B cell (primary cell): ENCODE data around the gene ZNF831. TPM values are rescaled to one million over a fixed set of nuclear protein-coding genes. Genes with fewer than 3 reads are reported as not detected.

Source experiments
- ATAC-seq: fragments of 200-7000 bp; cut with Tn5 transposase; one replicate; pipeline ENCODE4 v1.10.0; 2021; ENCODE audit warnings: low read depth, mild to moderate bottlenecking, moderate number of reproducible peaks, moderate library complexity
- CTCF ChIA-PET: fragments of 350-600 bp; sonication (Branson Sonifier 250); formaldehyde crosslinking; loops from one replicate; lab custom pipeline; 2021; ENCODE audit warnings: antibody characterized with exemption, inconsistent platforms; lab: Charles Lee
- POLR2A ChIA-PET: fragments of 350-600 bp; sonication (Branson Sonifier 250); formaldehyde crosslinking; loops from one replicate; lab custom pipeline; 2021; ENCODE audit warnings: antibody characterized with exemption; lab: Charles Lee
- DNase-seq: peaks from one replicate; pipeline ENCODE4 v3.0.0; 2013
- H2AFZ ChIP-seq: 2 replicates; pipeline ENCODE4 v1.6.1; 2012; ENCODE audit warnings: mild to moderate bottlenecking, low read depth, low read length; ENCODE audit not compliant: insufficient read depth, poor library complexity, severe bottlenecking
- H3K27ac ChIP-seq, 2 donors: 1 replicate in 1 of 2; 2 replicates in 1 of 2; pipeline ENCODE4 v1.5.1; 2012 to 2013; ENCODE audit warnings: low read length in 2 of 2, mild to moderate bottlenecking in 2 of 2, moderate library complexity in 1 of 2
- H3K27me3 ChIP-seq, 4 experiments: fragments of 200-600 bp in 1 of 4; sonication (generic) in 1 of 4; replicated peaks in 1 of 4; 1 replicate in 2 of 4; 2 replicates in 2 of 4; pipeline versions ENCODE4 v1.6.1 to v1.7.0; 2013 to 2016; ENCODE audit warnings: low read length in 3 of 4, mild to moderate bottlenecking in 2 of 4, mixed read lengths in 1 of 4, moderate library complexity in 1 of 4; ENCODE audit not compliant: insufficient read depth in 4 of 4, control insufficient read depth in 3 of 4; ENCODE audit errors: control extremely low read depth in 1 of 4
- H3K36me3 ChIP-seq, 2 experiments: replicated peaks in 1 of 2; 1 replicate in 1 of 2; 2 replicates in 1 of 2; pipeline versions ENCODE4 v1.6.1 to v1.7.1; 2013; ENCODE audit warnings: low read length in 1 of 2; ENCODE audit not compliant: insufficient read depth in 2 of 2, control insufficient read depth in 1 of 2; ENCODE audit errors: control extremely low read depth in 1 of 2, extremely low read depth in 1 of 2
- H3K4me1 ChIP-seq, 2 donors: fragments of 200-600 bp in 1 of 2; sonication (generic) in 1 of 2; 1 replicate in 1 of 2; 2 replicates in 1 of 2; pipeline versions ENCODE4 v1.5.1 to v1.6.1; 2013 to 2017; ENCODE audit warnings: low read length in 2 of 2; ENCODE audit not compliant: control insufficient read depth in 2 of 2, insufficient read depth in 2 of 2
- H3K4me2 ChIP-seq: replicated peaks from 2 replicates; pipeline ENCODE3; 2012; ENCODE audit warnings: mild to moderate bottlenecking, low read depth, low read length; ENCODE audit not compliant: poor library complexity, severe bottlenecking
- H3K4me3 ChIP-seq, 5 experiments: fragments of 200-600 bp in 1 of 5; sonication (generic) in 1 of 5; 1 replicate in 3 of 5; 2 replicates in 2 of 5; pipeline versions ENCODE4 v1.5.1 to v1.7.0; 2011 to 2016; ENCODE audit warnings: low read length in 4 of 5, mild to moderate bottlenecking in 4 of 5, low read depth in 2 of 5, control low read depth in 1 of 5, moderate library complexity in 1 of 5; ENCODE audit not compliant: insufficient read depth in 1 of 5; ENCODE audit errors: control extremely low read depth in 1 of 5, extremely low read depth in 1 of 5
- H3K79me2 ChIP-seq: fragments of 200-600 bp; sonication (generic); one replicate; pipeline ENCODE4 v1.6.0; 2016; ENCODE audit warnings: low read length; ENCODE audit not compliant: control insufficient read depth, insufficient read depth
- H3K9ac ChIP-seq: fragments of 200-600 bp; sonication (generic); 2 replicates; pipeline ENCODE4 v1.6.1; 2017; ENCODE audit warnings: mild to moderate bottlenecking, low read length, moderate library complexity
- H3K9me3 ChIP-seq, 3 donors: one replicate each; pipeline versions ENCODE4 v1.6.1 to v1.7.1; 2013; ENCODE audit warnings: low read length in 2 of 3; ENCODE audit not compliant: control insufficient read depth in 2 of 3, insufficient read depth in 1 of 3; ENCODE audit errors: control extremely low read depth in 1 of 3
- H4K20me1 ChIP-seq: 2 replicates; pipeline ENCODE4 v1.6.0; 2012; ENCODE audit warnings: mild to moderate bottlenecking, low read length; ENCODE audit not compliant: insufficient read depth, control insufficient read depth, poor library complexity, severe bottlenecking
- H3K27ac Mint-ChIP-seq: one replicate; pipeline ENCODE4 v1.8.0; 2021; ENCODE audit warnings: mixed read lengths
- H3K27me3 Mint-ChIP-seq: one replicate; pipeline ENCODE4 v1.8.0; 2021; ENCODE audit warnings: mixed read lengths
- H3K4me1 Mint-ChIP-seq: one replicate; pipeline ENCODE4 v1.8.0; 2021; ENCODE audit warnings: mixed read lengths
- H3K4me3 Mint-ChIP-seq: one replicate; pipeline ENCODE4 v1.8.0; 2021; ENCODE audit warnings: mixed read lengths
- H3K9me3 Mint-ChIP-seq: one replicate; pipeline ENCODE4 v1.8.0; 2022; ENCODE audit warnings: mixed read lengths; ENCODE audit not compliant: insufficient read depth
- EZH2 ChIP-seq: IDR thresholded peaks from 2 replicates; pipeline ENCODE4 v1.6.1; 2012; ENCODE audit warnings: borderline replicate concordance, low read depth, mild to moderate bottlenecking, moderate library complexity, low read length; ENCODE audit not compliant: insufficient read depth, poor library complexity, severe bottlenecking
- WGBS: methylation state at CpG from one replicate; pipeline ENCODE4 v1.1.5; 2013; ENCODE audit warnings: missing lambda C conversion rate; ENCODE audit not compliant: insufficient coverage; 5-methylcytosine and 5-hydroxymethylcytosine counted together
- intact Hi-C: fragments of 100-400 bp; cut with micrococcal nuclease; formaldehyde crosslinking; loops from one replicate; pipeline ENCODE4 v1.10.0; 2022
- polyA plus RNA-seq: library from polyadenylated mRNA; depleted of rRNA; stranded (reverse); fragments of >200 nt; gene quantifications from 2 replicates; pipeline ENCODE4 v1.2.3, GENCODE V29; 2012
- total RNA-seq, 2 donors: library from RNA; stranded (reverse); fragments of 120-200 nt in 1 of 2; gene quantifications; 1 replicate in 1 of 2; 2 replicates in 1 of 2; pipeline versions ENCODE4 v1.2.3 to v1.2.4, GENCODE V29; 2013 to 2022
- TF ChIP-seq, protein P1 (sequence below): fragments of 200-600 bp; IDR thresholded peaks from one replicate; pipeline ENCODE4 v1.8.0; 2022; ENCODE audit warnings: antibody characterized with exemption, mild to moderate bottlenecking

The ZNF831 gene
- total and polyA plus RNA-seq, 2 donors (not counting 1 experiment from before 2014, with no cell fraction given): 1.7 to 14.1 TPM

DNA sequence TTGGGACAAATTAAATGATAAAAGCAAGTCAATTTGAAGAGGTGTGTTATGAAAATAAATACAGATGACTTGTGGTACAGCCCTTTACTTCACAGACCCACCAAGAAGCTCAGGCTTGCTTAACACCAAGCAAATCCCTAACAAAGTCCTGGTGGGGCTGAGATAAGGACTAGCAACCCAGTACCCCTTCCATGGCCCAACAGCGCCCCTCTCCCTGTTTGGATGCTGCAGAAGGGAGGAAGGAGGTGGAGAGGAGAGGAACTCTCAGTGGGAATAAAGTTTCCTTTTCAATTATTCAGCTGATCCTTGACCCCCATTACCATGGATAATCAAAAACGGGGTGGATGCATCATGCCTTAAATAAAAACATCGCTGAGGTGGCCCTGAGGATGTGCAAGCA lies 4.5 kb upstream of the ZNF831 start:
- TF ChIP-seq, protein P1, sequence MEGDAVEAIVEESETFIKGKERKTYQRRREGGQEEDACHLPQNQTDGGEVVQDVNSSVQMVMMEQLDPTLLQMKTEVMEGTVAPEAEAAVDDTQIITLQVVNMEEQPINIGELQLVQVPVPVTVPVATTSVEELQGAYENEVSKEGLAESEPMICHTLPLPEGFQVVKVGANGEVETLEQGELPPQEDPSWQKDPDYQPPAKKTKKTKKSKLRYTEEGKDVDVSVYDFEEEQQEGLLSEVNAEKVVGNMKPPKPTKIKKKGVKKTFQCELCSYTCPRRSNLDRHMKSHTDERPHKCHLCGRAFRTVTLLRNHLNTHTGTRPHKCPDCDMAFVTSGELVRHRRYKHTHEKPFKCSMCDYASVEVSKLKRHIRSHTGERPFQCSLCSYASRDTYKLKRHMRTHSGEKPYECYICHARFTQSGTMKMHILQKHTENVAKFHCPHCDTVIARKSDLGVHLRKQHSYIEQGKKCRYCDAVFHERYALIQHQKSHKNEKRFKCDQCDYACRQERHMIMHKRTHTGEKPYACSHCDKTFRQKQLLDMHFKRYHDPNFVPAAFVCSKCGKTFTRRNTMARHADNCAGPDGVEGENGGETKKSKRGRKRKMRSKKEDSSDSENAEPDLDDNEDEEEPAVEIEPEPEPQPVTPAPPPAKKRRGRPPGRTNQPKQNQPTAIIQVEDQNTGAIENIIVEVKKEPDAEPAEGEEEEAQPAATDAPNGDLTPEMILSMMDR: no peak
- no peak for TF ChIP-seq EZH2
- Mint-ChIP-seq H3K9me3 (no peaks in the 10 kb centered on the region), H3K4me3 (peak overlapping the region; percentile 66), H3K27ac (no peak overlapping the region), H3K27me3 (peaks cover 3% of the 10 kb centered on the region), H3K4me1 (peaks cover 53% of the 10 kb centered on the region)
- intact Hi-C loops: no loop called here
- H3K4me2 ChIP-seq: peak overlapping the region; percentile 56
- DNase-seq (no peak), ATAC-seq (no peak)
- peak overlapping the region; percentile 6 for H3K9ac ChIP-seq
- peak overlapping the region; percentile 52 for H2AFZ ChIP-seq
- no peaks in the 10 kb centered on the region for H3K36me3 ChIP-seq
- H3K4me3 ChIP-seq: no peak overlapping the region
- CTCF ChIA-PET: interaction anchor here (0.8 to 2.3 kb wide), 4 partner anchors 23 to 72 kb away, joined by 3 to 6 read pairs (median 5); no protein-coding TSS in a partner anchor
- POLR2A ChIA-PET: no interaction called here
- H3K9me3 ChIP-seq: no peaks in the 10 kb centered on the region
- WGBS: 52% methylated on average over 2 of the region's 3 CpGs
- peaks cover 44% of the 10 kb centered on the region for H3K79me2 ChIP-seq
- no peaks in the 10 kb centered on the region for H4K20me1 ChIP-seq
- no peak overlapping the region for H3K27ac ChIP-seq
- peaks cover 45 to 46% of the 10 kb centered on the region in 2 donors for H3K4me1 ChIP-seq
- no peaks in the 10 kb centered on the region for H3K27me3 ChIP-seq

DNA sequence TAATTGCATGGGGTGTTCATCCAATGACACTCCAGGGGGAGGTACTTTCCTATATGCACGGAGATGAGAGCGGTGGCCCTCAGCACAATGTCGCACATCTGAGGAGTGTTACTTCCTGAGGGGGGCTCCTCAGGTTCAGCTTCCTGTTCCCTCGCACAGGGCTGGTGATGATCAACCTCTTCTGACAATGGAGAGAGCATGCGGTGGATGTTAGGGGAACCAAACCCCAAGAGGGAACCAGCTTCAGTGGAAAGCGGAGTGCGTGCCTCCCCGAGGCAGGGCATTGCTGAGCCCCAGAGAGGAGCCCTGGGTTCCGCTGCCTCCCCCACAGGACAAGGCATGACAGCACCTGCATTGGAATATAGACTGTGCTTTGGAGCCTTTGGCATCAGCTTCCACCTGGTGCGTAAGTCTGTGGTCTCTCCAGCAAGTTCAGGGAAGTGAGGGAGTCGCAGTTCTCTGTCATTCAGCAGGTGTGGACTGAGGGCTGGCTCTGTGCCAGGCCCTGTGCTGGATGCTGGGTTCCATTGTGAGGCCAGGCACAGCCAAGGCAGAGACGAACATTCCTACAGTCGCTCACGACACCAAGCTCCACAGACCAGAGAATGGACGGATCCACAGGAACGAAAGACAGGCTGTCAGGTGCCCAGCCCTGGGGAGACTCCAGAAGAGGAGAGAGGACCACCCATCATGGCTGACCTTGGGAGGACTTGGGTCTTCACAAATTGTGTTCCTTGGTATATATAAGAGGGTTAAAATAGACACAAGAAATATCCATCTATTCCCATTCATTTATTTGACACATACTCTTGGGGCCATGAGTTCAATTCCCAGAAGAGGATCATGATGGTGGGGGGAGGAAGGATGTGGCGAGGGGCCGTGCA lies 3.9 kb upstream of the ZNF831 start:
- no peak for TF ChIP-seq EZH2
- TF ChIP-seq, protein P1: no peak
- H3K4me3 ChIP-seq: peak overlapping the region in 2 of 5 experiments; percentile 19 to 30
- ChIA-PET POLR2A (no interaction called here), CTCF (interaction anchor here (0.7 to 2.3 kb wide), 5 partner anchors 23 to 72 kb away, joined by 3 to 6 read pairs (median 5); no protein-coding TSS in a partner anchor)
- peak overlapping the region; percentile 6 for H3K9ac ChIP-seq
- H3K9me3 Mint-ChIP-seq: no peaks in the 10 kb centered on the region
- H3K4me2 ChIP-seq: peak overlapping the region; percentile 56
- DNase-seq (peak; percentile 57), ATAC-seq (peak; percentile 34)
- WGBS: 33% methylated on average over 13 of the region's 18 CpGs
- peaks cover 58% of the 10 kb centered on the region for H3K4me1 Mint-ChIP-seq
- H3K36me3 ChIP-seq: no peaks in the 10 kb centered on the region
- H3K9me3 ChIP-seq: no peaks in the 10 kb centered on the region
- peak overlapping the region; percentile 66 for H3K4me3 Mint-ChIP-seq
- H4K20me1 ChIP-seq: no peaks in the 10 kb centered on the region
- H3K27ac ChIP-seq: no peak overlapping the region
- H3K27me3 Mint-ChIP-seq: peaks cover 3% of the 10 kb centered on the region
- H3K4me1 ChIP-seq: peaks cover 51 to 53% of the 10 kb centered on the region in 2 donors
- peak overlapping the region; percentile 59 for H3K27ac Mint-ChIP-seq
- no peaks in the 10 kb centered on the region for H3K27me3 ChIP-seq
- peaks cover 48% of the 10 kb centered on the region for H3K79me2 ChIP-seq
- intact Hi-C loops: loop anchor here (5.0 kb wide), 3 partner anchors 43 to 267 kb away; no protein-coding TSS in a partner anchor
- H2AFZ ChIP-seq: peak overlapping the region; percentile 52
